ENCODE results near the gene SEC14L5.
"Not testable (repeated sequence)": the region's sequence is repeated elsewhere in the genome, so short reads cannot be mapped to it uniquely, and the experiment has no call there.

Gene SEC14L5

GRCh38 chr16:4957420-4957719 lies 760 bp upstream of the SEC14L5 start:
- DNase-seq, result no peak

- no peak for DNase-seq
Observed at GRCh38 chr16:4958510-4959438, 644 bp downstream of the SEC14L5 start.

GRCh38 chr16:4960579-4960978 lies 2.4 kb downstream of the SEC14L5 start:
- no peak for DNase-seq

GRCh38 chr16:4962716-4963115 lies 4.6 kb downstream of the SEC14L5 start:
- DNase-seq, result no peak

GRCh38 chr16:4963527-4963926 lies 5.4 kb downstream of the SEC14L5 start:
- DNase-seq, result not testable (repeated sequence)

GRCh38 chr16:4966736-4967453 lies 8.8 kb downstream of the SEC14L5 start:
- DNase-seq, result no peak

GRCh38 chr16:4968278-4968677 lies 10.1 kb downstream of the SEC14L5 start:
- DNase-seq, result not testable (repeated sequence)

GRCh38 chr16:4968879-4969483 lies 10.9 kb downstream of the SEC14L5 start:
- DNase-seq, result no peak

- DNase-seq, result no peak
Observed at GRCh38 chr16:4970010-4970409, 11.9 kb downstream of the SEC14L5 start.

- no peak for DNase-seq
Observed at GRCh38 chr16:4972938-4973587, 14.9 kb downstream of the SEC14L5 start.

GRCh38 chr16:4976079-4976478 lies 17.9 kb downstream of the SEC14L5 start:
- no peak for DNase-seq

GRCh38 chr16:4976611-4977145 lies 18.5 kb downstream of the SEC14L5 start:
- no peak for DNase-seq

GRCh38 chr16:4979164-4979563 lies 21.0 kb downstream of the SEC14L5 start:
- DNase-seq, result no peak

- no peak for DNase-seq
Observed at GRCh38 chr16:4979736-4980660, 21.9 kb downstream of the SEC14L5 start.

- no peak for DNase-seq
Observed at GRCh38 chr16:4980691-4981090, 22.6 kb downstream of the SEC14L5 start.

GRCh38 chr16:4981473-4981872 lies 23.3 kb downstream of the SEC14L5 start:
- DNase-seq, result no peak

GRCh38 chr16:4982056-4982867 lies 24.1 kb downstream of the SEC14L5 start:
- DNase-seq, result no peak

GRCh38 chr16:4984174-4984990 lies 26.3 kb downstream of the SEC14L5 start:
- no peak for DNase-seq

GRCh38 chr16:4987250-4987579 lies 29.1 kb downstream of the SEC14L5 start:
- no peak for DNase-seq
